ENCODE results near the gene RCN1.

- no peak for TF ChIP-seq CTCF (IDR thresholded peaks at IDR 0.05)
- TF ChIP-seq ZFX (IDR thresholded peaks at IDR 0.05; ENCODE audit: borderline replicate concordance) = no peak
These were observed 8.4 kb upstream of the RCN1 start for GRCh38 chr11:32082346-32082986.

Measured in 22Rv1 (cell line).